Ramos (cell line): ENCODE data around the gene CRTC1.

Experiments used
- in situ Hi-C: fragments of 300-500 bp; cut with MboI; formaldehyde crosslinking; loops from one replicate; pipeline ENCODE4 v1.14.3; 2022; ENCODE audit warnings: low sequenced_read_pairs; ENCODE audit not compliant: unreplicated experiment

CRTC1 gene

DNA sequence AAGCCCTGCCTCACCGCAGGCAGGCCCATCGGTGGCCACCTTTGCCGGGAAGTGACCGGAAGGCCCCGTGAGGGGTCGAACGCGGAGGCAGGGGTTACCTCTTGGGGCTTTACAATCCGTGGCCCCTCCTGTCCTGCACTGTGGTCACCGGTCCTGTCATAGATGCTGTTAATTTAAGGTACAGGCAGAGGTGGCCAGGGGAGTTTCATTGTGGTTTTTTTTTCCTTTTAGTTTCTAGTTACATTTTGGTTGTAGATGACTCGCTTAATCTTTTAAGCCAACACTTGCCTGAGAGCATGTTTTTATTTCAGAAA is 94.6 kb downstream of the CRTC1 start:
- in situ Hi-C loops = no loop called here

DNA sequence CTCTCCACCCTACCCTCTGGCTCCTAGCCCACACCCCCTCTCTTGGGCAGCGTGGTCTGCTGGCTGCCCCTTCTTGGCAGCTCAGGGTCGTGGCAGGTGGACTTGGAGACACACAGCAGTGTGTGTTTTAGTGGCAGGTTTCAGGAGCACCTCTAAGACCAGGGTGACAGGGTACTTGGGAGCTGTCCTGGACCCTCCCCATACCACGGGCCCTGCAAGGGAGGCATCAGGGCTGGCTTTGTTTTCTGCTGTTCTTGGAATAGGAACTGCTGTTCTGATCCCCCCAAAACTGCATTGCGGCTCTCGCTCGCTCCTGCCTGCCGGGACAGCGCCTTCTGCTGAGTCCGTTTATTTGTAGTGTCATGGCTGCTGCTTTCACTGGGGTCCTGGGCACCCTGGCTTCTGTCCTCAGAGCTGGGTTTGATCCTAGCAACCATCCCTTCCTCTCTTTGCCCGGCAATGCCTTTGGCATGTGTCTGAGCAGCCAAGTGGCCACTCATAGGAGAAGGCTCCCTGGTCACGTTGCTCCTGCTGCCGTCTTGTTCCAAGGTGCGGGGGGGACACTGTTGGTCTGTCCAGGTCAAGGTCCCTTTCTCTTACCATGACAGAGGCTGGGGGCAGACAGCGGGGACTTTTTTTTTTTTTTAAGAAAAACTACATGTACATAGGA is 95.5 kb downstream of the CRTC1 start:
- in situ Hi-C loops = no loop called here

DNA sequence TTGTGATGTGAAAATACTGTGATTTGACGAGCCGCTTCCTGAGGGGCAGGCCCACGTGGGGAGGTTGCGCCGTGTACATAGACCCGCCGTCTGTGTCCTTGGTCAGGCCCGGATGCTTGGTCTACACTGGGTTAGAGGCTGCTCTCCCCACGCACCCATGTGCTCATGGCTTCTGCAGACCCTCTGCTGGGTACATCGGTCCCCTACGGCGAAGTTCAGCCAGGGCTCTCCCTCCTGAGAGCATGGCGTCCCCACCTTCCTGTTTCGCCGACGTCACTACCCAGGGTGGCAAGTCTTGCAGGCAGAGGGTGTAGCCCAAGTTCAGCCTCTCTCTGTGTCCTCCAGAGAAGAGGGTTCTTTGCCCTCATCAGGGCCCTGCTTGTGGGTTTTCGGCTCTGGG is 96.6 kb downstream of the CRTC1 start:
- in situ Hi-C loops = no loop called here

- in situ Hi-C loops = no loop called here
Measured at GRCh38 chr19:18780631-18781030, 97.2 kb downstream of the CRTC1 start.

DNA sequence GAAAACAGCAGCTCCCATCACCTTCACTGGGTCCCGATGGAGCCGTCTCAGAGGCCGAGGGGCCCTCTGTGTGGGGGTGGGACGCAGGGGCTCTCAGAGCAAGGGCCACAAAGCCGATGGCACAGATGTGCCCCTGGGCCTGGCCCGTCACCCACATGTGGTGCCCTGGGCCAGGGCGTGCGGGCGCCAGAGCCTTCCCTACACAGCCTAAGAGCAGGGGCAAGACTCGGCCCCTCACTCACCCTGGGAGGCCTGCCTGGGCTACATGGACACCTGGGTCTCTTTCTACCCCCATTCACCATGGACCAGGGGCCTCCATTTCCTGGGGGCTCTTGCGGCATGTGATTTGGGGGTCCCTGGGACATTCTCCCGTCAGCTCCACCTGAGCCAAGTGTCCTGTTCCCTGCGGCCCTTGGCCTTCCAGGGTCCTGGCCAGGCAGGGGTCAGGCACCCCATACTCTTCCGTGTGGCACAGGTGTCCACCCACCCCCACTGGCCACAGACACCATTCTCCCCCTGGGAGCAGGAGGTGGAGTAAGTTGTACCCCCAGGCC is 97.6 kb downstream of the CRTC1 start:
- in situ Hi-C loops = no loop called here

DNA sequence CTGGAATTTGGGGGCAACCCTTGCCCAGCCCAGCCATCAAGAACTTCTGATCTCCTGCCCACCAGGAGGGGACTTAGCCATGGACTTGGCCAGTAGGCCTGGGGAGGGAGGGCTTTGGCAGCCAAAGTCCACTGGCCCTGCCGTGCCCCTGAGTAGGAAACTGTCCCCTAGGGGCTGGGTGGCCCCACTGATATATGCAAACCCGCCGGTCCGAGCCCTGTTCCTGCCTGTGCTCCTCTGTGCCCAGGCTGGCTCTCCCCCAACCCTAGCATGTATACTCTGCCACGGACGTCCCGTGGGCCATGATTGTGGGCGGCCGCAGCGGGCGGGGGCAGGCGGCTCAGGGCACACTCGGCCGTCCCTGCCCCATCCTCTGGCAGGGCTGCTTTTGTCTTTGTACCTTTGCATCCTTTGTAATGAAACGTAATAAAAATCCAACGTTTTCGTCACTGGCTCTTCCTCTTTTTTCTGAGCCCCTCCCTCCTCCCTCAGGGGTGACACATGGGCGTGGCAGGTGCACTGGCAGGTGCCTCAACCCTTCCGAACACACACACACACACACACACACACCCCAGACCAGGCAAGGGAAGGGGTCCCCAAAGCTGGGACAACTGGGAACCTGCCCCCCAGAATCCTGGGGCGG is 98.5 kb downstream of the CRTC1 start:
- in situ Hi-C loops = no loop called here

DNA sequence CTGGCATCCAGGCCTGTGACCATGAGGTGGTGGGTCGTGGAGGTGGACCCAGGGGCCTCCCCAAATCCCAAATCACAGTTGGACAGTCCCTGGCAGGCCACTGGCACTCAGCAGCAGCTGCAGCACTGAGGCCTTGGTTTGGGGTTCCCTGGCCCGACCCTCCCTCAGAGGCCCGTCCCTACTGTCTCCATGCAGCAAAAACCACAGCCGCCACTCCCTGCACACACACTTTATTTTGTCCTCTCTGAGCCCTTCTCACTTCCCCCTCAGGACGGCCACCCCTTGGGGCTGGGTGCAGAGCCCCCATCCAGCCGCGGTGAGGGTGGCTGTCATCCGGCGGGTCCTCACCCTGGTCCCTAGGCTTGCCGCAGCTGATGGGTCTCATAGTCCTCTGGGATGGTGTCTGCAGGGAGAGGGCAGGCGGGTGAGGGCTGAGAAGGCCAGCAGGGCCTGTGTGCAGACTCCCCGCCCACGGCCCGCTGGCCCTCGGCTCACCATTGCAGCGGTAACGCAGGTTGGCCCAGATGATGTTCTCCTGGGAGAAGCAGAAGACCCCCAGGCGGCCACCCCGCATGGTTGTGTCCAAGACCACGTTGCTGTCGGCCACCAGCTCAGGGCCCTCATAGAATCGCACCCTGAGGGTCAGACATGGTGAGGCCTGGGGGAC is 99.2 kb downstream of the CRTC1 start:
- in situ Hi-C loops = no loop called here

- in situ Hi-C loops = no loop called here
Measured at GRCh38 chr19:18783958-18784785, 100.7 kb downstream of the CRTC1 start.

GRCh38 chr19:18784786-18785120 is 101.3 kb downstream of the CRTC1 start:
- in situ Hi-C loops = no loop called here

DNA sequence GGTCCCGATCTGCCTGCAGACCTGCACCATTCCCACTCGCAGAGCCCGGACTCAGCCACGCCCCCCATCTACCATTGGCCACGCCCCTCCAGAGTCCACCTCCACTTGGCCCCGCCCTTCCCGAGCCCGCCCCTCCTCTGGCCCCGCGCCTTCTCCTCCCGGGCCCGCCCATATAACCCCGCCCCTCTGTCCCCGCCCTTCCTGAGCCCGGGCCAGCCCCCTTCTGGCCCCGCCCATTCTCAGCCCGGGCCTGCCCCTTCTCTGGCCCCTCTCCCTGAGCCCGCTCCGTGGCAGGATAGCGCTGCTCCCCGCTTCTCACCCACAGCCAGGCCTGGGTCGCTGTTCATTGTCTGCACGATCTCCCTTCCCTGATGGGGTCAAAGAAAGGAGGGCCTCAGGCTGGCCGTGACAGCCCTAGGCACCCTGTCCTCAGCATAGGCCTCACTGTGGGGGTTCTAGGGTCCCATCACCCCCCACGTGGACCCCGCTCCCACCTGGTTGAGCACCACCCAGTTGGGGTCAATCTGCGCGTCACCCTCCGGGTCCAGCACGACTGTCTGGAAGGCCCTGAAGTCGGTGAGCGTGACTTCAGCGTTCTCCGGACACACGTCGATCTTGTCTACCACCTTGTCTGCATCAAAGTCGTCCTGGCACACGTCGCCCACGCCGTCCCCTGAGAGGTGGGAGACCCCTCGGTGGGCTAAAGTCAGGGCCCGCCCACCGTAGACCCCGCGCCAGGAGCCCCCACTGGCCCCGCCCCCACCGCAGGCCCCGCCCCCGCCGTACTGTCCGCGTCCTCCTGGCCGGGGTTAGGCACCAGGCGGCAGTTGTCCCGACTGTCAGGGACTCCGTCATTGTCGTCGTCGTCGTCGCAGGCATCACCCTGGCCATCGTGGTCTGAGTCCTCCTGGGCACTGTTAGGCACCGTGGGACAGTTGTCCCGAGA is 102.0 kb downstream of the CRTC1 start:
- in situ Hi-C loops = no loop called here

DNA sequence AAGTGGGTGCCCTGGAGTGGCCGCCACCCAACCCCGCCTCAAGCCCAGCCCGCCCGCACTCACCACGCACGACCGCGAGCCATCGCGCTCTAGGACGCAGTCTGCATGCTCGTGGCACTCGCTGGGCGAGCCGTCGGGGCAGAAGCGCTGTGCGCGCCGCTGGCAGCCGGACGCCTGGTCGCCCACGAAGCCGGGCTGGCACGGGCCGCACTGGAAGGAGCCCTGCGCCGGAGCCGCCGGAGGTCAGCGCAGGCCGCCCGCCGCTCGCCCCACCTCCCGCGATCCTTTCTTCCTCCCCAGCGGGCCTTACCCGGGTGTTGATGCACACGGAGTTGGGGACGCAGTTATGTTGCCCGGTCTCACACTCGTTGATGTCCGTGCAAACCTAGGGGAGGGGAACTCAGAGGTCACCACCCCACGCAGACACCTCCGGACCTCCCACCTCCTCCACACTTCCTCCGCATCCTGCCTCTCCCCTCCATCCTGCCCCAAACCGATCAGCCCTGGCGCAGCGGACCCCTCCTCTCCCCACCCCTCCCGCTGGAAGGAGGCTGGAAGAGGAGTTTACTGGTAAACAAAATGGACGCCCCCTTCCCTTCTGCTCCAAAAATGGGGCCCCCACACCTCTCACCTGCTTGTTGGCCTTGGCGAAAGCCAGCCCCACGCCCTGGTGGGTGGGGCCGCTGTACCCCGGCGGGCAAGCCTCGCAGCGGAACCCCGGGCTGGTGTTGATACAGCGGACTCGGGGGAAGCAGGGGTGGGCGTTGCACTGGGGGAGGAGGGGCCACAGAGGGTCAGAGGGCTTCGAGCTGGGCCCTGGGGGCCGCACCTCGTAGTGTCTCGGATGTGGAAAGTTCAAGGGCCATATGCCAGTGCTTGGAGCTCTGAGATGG is 105.3 kb downstream of the CRTC1 start:
- in situ Hi-C loops = no loop called here

DNA sequence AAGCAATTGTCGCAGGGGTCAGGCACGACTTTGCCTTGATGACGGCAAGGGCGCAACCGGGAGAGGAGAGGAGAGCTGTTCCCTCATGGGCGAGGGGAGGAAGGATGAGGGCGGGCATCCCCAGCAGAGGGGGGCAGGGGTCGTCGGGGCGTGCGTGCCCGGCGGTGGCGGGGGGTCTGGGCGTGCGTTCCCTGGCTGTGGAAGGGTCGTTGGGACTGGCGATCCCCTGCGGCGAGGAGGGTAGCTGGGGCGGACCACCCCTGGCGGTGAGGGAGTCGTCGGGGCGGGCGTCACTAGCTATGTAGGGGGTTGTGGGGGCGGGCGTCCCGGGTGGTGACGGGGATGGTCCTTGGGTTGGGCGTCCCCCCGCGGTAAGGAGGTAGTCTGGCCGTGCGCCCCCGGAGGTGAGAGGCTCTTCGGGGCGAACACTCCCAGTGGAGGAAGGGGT is 106.0 kb downstream of the CRTC1 start:
- in situ Hi-C loops = no loop called here

- in situ Hi-C loops = no loop called here
Measured at GRCh38 chr19:18789883-18790565, 106.5 kb downstream of the CRTC1 start.

DNA sequence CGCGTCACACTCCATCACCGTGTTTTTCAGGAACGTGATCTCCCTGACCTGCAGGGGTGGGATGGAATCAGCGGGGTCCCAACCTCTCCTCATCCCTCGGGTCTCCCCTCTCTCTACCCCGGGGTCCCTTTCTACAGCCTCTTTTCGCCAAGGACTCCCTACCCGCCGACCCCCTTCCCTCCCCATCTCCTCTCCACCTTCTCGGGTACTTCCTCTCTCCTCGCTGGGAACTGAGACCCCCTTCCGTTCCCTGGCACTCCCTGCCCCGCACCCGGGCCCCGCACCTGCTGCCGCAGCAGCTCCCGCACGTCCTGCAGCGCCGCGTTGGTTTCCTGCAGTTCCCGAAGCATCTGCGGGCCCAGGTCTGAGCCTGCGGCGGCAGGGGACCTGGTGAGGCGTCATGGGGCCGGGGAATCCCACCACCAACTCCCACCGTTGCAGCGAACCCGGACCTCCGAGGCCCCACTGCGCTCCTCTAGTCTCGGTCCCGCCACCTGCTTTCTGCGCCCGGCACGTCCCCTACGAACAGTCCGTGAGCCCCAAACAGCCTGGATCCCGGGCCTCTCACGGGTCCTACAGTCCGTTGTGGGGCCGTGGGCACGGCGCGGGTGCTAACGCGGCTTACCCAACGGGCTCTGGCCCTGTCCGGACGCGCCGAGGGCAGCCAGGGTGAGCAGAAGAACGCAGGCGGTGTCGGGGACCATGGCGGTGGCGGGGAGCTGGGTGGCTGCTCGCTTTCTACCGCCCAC is 107.3 kb downstream of the CRTC1 start, which contains the start of gene COMP:
Gene COMP, minus strand, starts transcription at position 740 of the 749 bp plus-strand sequence. Its CDS starts 36 bp downstream, at position 704.
- in situ Hi-C loops = no loop called here

- in situ Hi-C loops = no loop called here
Measured at GRCh38 chr19:18791315-18791678, 107.8 kb downstream of the CRTC1 start.

GRCh38 chr19:18792661-18793060 is 109.2 kb downstream of the CRTC1 start:
- in situ Hi-C loops = no loop called here
